Measurements from ENCODE around the gene PPM1E.

DNA sequence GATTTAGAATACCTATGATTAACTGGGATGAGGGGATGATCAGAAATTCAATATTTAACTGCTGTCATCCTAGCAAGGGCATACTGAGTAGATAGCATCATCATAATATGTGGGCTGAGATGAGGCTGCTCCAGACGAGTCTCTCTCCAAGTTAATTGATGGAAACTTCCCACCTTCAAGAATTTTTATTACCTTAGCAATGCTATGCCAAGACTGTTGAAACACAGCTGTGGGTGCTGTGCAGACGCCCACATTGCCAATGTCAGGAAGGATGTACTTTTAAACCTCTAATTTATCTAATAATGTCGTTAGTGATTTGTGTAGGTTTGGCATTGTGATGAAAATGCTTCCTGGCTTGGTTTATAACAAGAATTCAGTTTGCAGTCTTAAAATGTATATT is 180.6 kb downstream of the PPM1E start:
- TF ChIP-seq BRCA1 (IDR thresholded peaks at IDR 0.05; ENCODE audit: low read depth, low read length) (no peak), POLR2AphosphoS5 (IDR thresholded peaks at IDR 0.05; ENCODE audit: low read depth, low read length) (no peak), SIN3A (conservative IDR thresholded peaks at IDR 0.05 in 1 of 2, IDR thresholded peaks at IDR 0.05 in 1 of 2; ENCODE audit: low read depth in 1 of 2, low read length in 2 of 2) (no peak), CEBPB (IDR thresholded peaks at IDR 0.05; ENCODE audit: low read depth, low read length) (no peak), SUZ12 (IDR thresholded peaks at IDR 0.05; ENCODE audit: low read length) (no peak), CBX8 (IDR thresholded peaks at IDR 0.05; ENCODE audit: borderline replicate concordance, low read depth, low read length) (no peak), POLR2A (IDR thresholded peaks at IDR 0.05; ENCODE audit: control extremely low read depth in 1 of 2, low read depth in 2 of 2, low read length in 2 of 2) (no peak), NRF1 (IDR thresholded peaks at IDR 0.05; ENCODE audit: low read depth, low read length) (no peak), JUN (IDR thresholded peaks at IDR 0.05; ENCODE audit: low read depth, low read length) (no peak)
- TF ChIP-seq, protein P1, sequence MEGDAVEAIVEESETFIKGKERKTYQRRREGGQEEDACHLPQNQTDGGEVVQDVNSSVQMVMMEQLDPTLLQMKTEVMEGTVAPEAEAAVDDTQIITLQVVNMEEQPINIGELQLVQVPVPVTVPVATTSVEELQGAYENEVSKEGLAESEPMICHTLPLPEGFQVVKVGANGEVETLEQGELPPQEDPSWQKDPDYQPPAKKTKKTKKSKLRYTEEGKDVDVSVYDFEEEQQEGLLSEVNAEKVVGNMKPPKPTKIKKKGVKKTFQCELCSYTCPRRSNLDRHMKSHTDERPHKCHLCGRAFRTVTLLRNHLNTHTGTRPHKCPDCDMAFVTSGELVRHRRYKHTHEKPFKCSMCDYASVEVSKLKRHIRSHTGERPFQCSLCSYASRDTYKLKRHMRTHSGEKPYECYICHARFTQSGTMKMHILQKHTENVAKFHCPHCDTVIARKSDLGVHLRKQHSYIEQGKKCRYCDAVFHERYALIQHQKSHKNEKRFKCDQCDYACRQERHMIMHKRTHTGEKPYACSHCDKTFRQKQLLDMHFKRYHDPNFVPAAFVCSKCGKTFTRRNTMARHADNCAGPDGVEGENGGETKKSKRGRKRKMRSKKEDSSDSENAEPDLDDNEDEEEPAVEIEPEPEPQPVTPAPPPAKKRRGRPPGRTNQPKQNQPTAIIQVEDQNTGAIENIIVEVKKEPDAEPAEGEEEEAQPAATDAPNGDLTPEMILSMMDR (IDR thresholded peaks at IDR 0.05; ENCODE audit: control extremely low read depth in 1 of 3, insufficient read depth in 1 of 3, low read depth in 1 of 3, low read length in 3 of 3), result no peak

Data from H1 (cell line).